HepG2 (cell line): ENCODE measurements around the gene WBP1. TPM values are rescaled to one million over a fixed set of nuclear protein-coding genes. Genes with fewer than 3 reads are reported as not detected.

Experiments used
- ATAC-seq: fragments of 200-7000 bp; cut with Tn5 transposase; 3 replicates; pipeline ENCODE4 v1.9.1; 2020; ENCODE audit warnings: mild to moderate bottlenecking, moderate library complexity
- BruUV-seq: library from RNA; stranded (reverse); fragments of 400-500 nt; replicated peaks from 2 replicates; lab custom pipeline; 2021; lab: Mats Ljungman, UMichigan
- CTCF ChIA-PET: fragments of 300-600 bp; formaldehyde crosslinking; extraction: SDS; loops from one replicate; lab custom pipeline; 2021; ENCODE audit warnings: low total read pairs, inconsistent platforms, low intra/inter-chr PET ratio; lab: Yijun Ruan, JAX
- POLR2A ChIA-PET: fragments of 350-600 bp; sonication (Branson Sonifier 250); formaldehyde crosslinking; loops from one replicate; lab custom pipeline; 2020; ENCODE audit warnings: antibody characterized with exemption, inconsistent platforms; lab: Yijun Ruan, JAX
- DNase-seq: peaks from one replicate; pipeline ENCODE4 v3.0.0-alpha.2; 2015; ENCODE audit warnings: low spot score
- FAIRE-seq: peaks from 3 replicates; lab custom pipeline; 2011; peaks lifted over from hg19 to GRCh38; lab: Jason Lieb, UNC
- H2AFZ ChIP-seq: one replicate; pipeline ENCODE4 v1.6.1; 2011; ENCODE audit warnings: low read length, inconsistent platforms
- H3K27ac ChIP-seq: fragments of 300-600 bp; 3 replicates; pipeline ENCODE4 v1.8.0; 2011; ENCODE audit warnings: mixed run types, mild to moderate bottlenecking, mixed read lengths, low read length, inconsistent platforms; ENCODE audit not compliant: insufficient read depth; ENCODE audit errors: extremely low read length
- H3K27me3 ChIP-seq, 2 experiments: fragments of 200-600 bp in 1 of 2; 2 replicates in 1 of 2; 3 replicates in 1 of 2; pipeline versions ENCODE4 v1.6.0 to v1.8.0; 2011; ENCODE audit warnings: low read length in 2 of 2, mild to moderate bottlenecking in 2 of 2, moderate library complexity in 2 of 2, inconsistent platforms in 1 of 2; ENCODE audit not compliant: insufficient read depth in 2 of 2, control insufficient read depth in 1 of 2
- H3K36me3 ChIP-seq, 2 experiments: fragments of 200-600 bp in 1 of 2; replicated peaks in 1 of 2; 2 replicates in 1 of 2; 3 replicates in 1 of 2; pipeline versions ENCODE4 v1.5.1 to v1.8.0; 2011; ENCODE audit warnings: low read length in 2 of 2, inconsistent platforms in 1 of 2; ENCODE audit not compliant: insufficient read depth in 2 of 2, control insufficient read depth in 1 of 2
- H3K4me1 ChIP-seq: 2 replicates; pipeline ENCODE4 v1.5.1; 2012; ENCODE audit warnings: low read length, inconsistent platforms; ENCODE audit not compliant: insufficient read depth
- H3K4me2 ChIP-seq: 2 replicates; pipeline ENCODE4 v1.6.0; 2011; ENCODE audit warnings: low read depth, low read length, inconsistent platforms
- H3K4me3 ChIP-seq, 3 experiments: fragments of 200-600 bp in 1 of 3; sonication (generic), shearing (Covaris generic) in 1 of 3; replicated peaks in 1 of 3; 2 replicates each; pipeline ENCODE4 v1.5.1; 2011 to 2016; ENCODE audit warnings: low read length in 3 of 3, inconsistent platforms in 2 of 3, low read depth in 2 of 3, mild to moderate bottlenecking in 2 of 3, control low read depth in 1 of 3, mixed read lengths in 1 of 3; ENCODE audit not compliant: insufficient read depth in 1 of 3
- H3K79me2 ChIP-seq: one replicate; pipeline ENCODE4 v1.6.1; 2011; ENCODE audit warnings: low read length, inconsistent platforms; ENCODE audit not compliant: insufficient read depth
- H3K9ac ChIP-seq: 2 replicates; pipeline ENCODE4 v1.6.0; 2011; ENCODE audit warnings: mild to moderate bottlenecking, low read depth, low read length, inconsistent platforms; ENCODE audit not compliant: insufficient read depth
- H3K9me3 ChIP-seq: 2 replicates; pipeline ENCODE4 v1.5.1; 2012; ENCODE audit warnings: mild to moderate bottlenecking, low read length
- H4K20me1 ChIP-seq: 2 replicates; pipeline ENCODE4 v1.6.0; 2011; ENCODE audit warnings: inconsistent platforms, mild to moderate bottlenecking, low read length, moderate library complexity; ENCODE audit not compliant: insufficient read depth
- FOXA3 ChIP-seq: IDR thresholded peaks from 2 replicates; pipeline ENCODE4 v1.6.1; 2016; ENCODE audit warnings: missing genetic modification reagents, missing compliant biosample characterization
- HNRNPL ChIP-seq: fragments of 200-400 bp; formaldehyde crosslinking; IDR thresholded peaks from 2 replicates; pipeline ENCODE4 v1.6.1; 2017; ENCODE audit warnings: mild to moderate bottlenecking, low read depth, low read length
- SALL1 ChIP-seq: sonication (generic); formaldehyde crosslinking; IDR thresholded peaks from 2 replicates; pipeline ENCODE4 v1.8.0; 2022; ENCODE audit warnings: mild to moderate bottlenecking, missing genetic modification reagents
- SP140L ChIP-seq: sonication (generic); formaldehyde crosslinking; IDR thresholded peaks from 2 replicates; pipeline ENCODE4 v1.4.0; 2020; ENCODE audit warnings: missing genetic modification reagents, borderline replicate concordance
- ZNF138 ChIP-seq: sonication (generic); formaldehyde crosslinking; IDR thresholded peaks from 2 replicates; pipeline ENCODE4 v1.5.0; 2020; ENCODE audit warnings: mild to moderate bottlenecking, low read depth, missing genetic modification reagents
- ZNF496 ChIP-seq: sonication (generic); formaldehyde crosslinking; IDR thresholded peaks from 2 replicates; pipeline ENCODE4 v1.8.1; 2023; ENCODE audit warnings: mild to moderate bottlenecking, moderate library complexity, missing genetic modification reagents; ENCODE audit not compliant: insufficient replicate concordance
- ZNF501 ChIP-seq: sonication (generic); formaldehyde crosslinking; IDR thresholded peaks from 2 replicates; pipeline ENCODE4 v1.5.1; 2020; ENCODE audit warnings: mild to moderate bottlenecking, moderate library complexity, missing genetic modification reagents
- ZNF83 ChIP-seq: sonication (generic); formaldehyde crosslinking; IDR thresholded peaks from 2 replicates; pipeline ENCODE4 v1.4.0; 2020; ENCODE audit warnings: missing genetic modification reagents, mild to moderate bottlenecking, borderline replicate concordance
- ZNF879 ChIP-seq: sonication (generic); formaldehyde crosslinking; IDR thresholded peaks from 2 replicates; pipeline ENCODE4 v1.8.1; 2023; ENCODE audit warnings: missing genetic modification reagents
- WGBS: methylation state at CpG from one replicate; pipeline ENCODE4 v1.1.6; 2017; ENCODE audit warnings: low lambda C conversion rate; 5-methylcytosine and 5-hydroxymethylcytosine counted together
- in situ Hi-C: cut with HindIII; loops from 2 replicates; pipeline ENCODE4 v1.10.0; 2017; ENCODE audit warnings: low pct_unique_long_range_greater_than_20kb; ENCODE audit not compliant: extremely low pct_ligation_motif_present
- intact Hi-C: fragments of 100-400 bp; cut with micrococcal nuclease; formaldehyde crosslinking; loops from one replicate; pipeline ENCODE4 v1.10.0; 2022; ENCODE audit not compliant: unreplicated experiment
- polyA plus RNA-seq, 8 experiments: library from polyadenylated mRNA; depleted of rRNA in 3 of 8; stranded (reverse) in 7 of 8; unstranded in 1 of 8; fragments of >200 nt; fragmentation: Illumina TruSeq in 4 of 8; extraction: Trizol in 4 of 8; gene quantifications; 2 replicates each; pipeline versions ENCODE4 v1.2.1 to v1.2.3, GENCODE V29; 2011 to 2016; ENCODE audit warnings: low read depth in 4 of 8, missing spikeins in 1 of 8, mixed read lengths in 1 of 8; ENCODE audit not compliant: insufficient read depth in 1 of 8
- total RNA-seq, 5 experiments: library from RNA; depleted of rRNA; stranded (reverse); fragments of >200 nt; fragmentation: Illumina TruSeq; extraction: Trizol; gene quantifications; 2 replicates each; pipeline ENCODE4 v1.2.3, GENCODE V29; 2016; ENCODE audit warnings: low read depth in 1 of 5
- TF ChIP-seq, protein P1 (sequence below): sonication (generic); formaldehyde crosslinking; IDR thresholded peaks from 2 replicates; pipeline ENCODE4 v1.8.0; 2022; ENCODE audit warnings: missing genetic modification reagents, mild to moderate bottlenecking, inconsistent platforms, borderline replicate concordance
- TF ChIP-seq, protein P2 (sequence below): sonication (generic); formaldehyde crosslinking; IDR thresholded peaks from 2 replicates; pipeline ENCODE4 v1.4.0; 2020; ENCODE audit warnings: mild to moderate bottlenecking, missing genetic modification reagents
- TF ChIP-seq, protein P3 (sequence below): sonication (generic); formaldehyde crosslinking; IDR thresholded peaks from 2 replicates; pipeline ENCODE4 v1.8.1; 2022; ENCODE audit warnings: low read depth, mild to moderate bottlenecking, missing genetic modification reagents

The WBP1 gene
- total and polyA plus RNA-seq, 2 of the 13 experiments (the other 11 are each of a cell fraction or from before 2014, with no cell fraction given) = 38.8 to 85.7 TPM

DNA sequence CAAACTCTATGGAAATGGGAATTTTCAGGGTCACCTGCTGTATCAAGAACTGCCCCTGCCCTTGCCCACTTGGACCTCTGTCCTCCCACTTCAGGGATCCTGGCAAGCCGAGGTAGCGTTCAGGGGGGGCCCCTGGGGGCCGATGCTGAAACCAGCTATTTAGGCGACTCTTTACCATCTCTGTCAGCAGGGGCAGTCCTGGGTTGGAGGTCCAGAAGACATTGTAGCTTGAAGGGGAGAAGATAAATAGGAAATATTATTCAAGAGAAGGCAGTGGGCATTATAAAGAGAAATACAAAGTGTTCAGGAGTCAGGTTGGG is 4.5 kb downstream of the WBP1 start:
- 97% methylated on average over 4 of the region's 4 CpGs for WGBS
- intact Hi-C loops = no loop called here
- FAIRE-seq = no peak
- H3K4me3 ChIP-seq = no peak overlapping the region
- H3K36me3 ChIP-seq = peaks cover 1 to 24% of the 10 kb centered on the region in 2 experiments
- CTCF ChIA-PET = no interaction called here
- peaks cover 4% of the 10 kb centered on the region; the same call in 1 of the 2 replicates for H4K20me1 ChIP-seq
- TF ChIP-seq SP140L (CRISPR knock-in tag) (no peak), ZNF138 (CRISPR knock-in tag) (no peak), ZNF879 (CRISPR knock-in tag) (no peak)
- no peak overlapping the region for H3K9ac ChIP-seq
- no peaks in the 10 kb centered on the region; a peak in 1 of 5 replicates for H3K27me3 ChIP-seq
- peak overlapping the region; percentile 1 for H3K27ac ChIP-seq
- peaks cover 36% of the 10 kb centered on the region for H3K79me2 ChIP-seq
- peaks cover 39% of the 10 kb centered on the region for H3K4me1 ChIP-seq
- no peak overlapping the region for H2AFZ ChIP-seq
- no peak for DNase-seq
- BruUV-seq = no TSS peak
- in situ Hi-C loops = no loop called here
- no peak for ATAC-seq
- POLR2A ChIA-PET = no interaction called here
- H3K4me2 ChIP-seq = no peak overlapping the region
- no peaks in the 10 kb centered on the region for H3K9me3 ChIP-seq

DNA sequence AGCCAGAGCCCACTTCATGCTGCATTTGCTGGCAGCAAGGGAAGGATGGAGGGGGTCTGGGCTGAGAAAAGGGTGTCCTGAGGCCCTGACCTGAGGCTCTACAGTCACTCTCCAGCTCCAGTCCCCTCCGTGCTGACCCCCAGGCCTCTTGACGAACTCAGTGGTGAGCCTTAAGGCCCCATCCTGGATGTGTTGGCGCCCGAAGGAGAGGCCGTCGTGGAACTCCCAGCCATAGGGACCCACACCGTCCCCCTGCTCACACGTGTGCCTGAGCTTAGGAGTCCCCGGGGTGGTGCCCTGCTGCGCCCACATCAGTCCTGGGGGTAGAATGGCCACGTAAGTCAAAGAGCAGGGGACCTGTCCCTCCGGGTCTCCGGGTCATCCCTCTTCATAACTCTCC is 6.2 kb downstream of the WBP1 start:
- BruUV-seq = no TSS peak
- POLR2A ChIA-PET = interaction anchor here (1.2 to 3.9 kb wide), 4 partner anchors 17 to 35 kb away, joined by 3 to 21 read pairs (median 8); partner anchors contain the start of genes CCDC142 and TTC31
- TF ChIP-seq, protein P1, sequence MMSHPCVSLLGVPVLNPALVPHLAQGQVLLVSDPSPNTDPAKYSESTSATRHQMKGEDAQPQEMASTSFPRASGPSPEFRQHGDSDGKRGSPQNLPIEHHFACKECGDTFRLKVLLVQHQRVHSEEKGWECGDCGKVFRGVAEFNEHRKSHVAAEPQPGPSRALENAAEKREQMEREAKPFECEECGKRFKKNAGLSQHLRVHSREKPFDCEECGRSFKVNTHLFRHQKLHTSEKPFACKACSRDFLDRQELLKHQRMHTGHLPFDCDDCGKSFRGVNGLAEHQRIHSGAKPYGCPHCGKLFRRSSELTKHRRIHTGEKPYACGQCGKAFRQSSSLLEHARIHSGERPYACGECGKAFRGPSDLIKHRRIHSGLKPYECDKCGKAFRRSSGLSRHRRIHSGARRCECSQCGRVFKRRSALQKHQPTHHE = 0 out of 2 replicates have a peak, but pooled peaks have one; percentile 13
- TF ChIP-seq ZNF83 (CRISPR knock-in tag) (no peak), FOXA3 (CRISPR knock-in tag) (no peak), SALL1 (CRISPR knock-in tag) (no peak), ZNF501 (CRISPR knock-in tag) (no peak), ZNF496 (no peak), HNRNPL (no peak)
- TF ChIP-seq, protein P2, sequence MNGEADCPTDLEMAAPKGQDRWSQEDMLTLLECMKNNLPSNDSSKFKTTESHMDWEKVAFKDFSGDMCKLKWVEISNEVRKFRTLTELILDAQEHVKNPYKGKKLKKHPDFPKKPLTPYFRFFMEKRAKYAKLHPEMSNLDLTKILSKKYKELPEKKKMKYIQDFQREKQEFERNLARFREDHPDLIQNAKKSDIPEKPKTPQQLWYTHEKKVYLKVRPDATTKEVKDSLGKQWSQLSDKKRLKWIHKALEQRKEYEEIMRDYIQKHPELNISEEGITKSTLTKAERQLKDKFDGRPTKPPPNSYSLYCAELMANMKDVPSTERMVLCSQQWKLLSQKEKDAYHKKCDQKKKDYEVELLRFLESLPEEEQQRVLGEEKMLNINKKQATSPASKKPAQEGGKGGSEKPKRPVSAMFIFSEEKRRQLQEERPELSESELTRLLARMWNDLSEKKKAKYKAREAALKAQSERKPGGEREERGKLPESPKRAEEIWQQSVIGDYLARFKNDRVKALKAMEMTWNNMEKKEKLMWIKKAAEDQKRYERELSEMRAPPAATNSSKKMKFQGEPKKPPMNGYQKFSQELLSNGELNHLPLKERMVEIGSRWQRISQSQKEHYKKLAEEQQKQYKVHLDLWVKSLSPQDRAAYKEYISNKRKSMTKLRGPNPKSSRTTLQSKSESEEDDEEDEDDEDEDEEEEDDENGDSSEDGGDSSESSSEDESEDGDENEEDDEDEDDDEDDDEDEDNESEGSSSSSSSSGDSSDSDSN (CRISPR knock-in tag) = no peak
- TF ChIP-seq, protein P3, sequence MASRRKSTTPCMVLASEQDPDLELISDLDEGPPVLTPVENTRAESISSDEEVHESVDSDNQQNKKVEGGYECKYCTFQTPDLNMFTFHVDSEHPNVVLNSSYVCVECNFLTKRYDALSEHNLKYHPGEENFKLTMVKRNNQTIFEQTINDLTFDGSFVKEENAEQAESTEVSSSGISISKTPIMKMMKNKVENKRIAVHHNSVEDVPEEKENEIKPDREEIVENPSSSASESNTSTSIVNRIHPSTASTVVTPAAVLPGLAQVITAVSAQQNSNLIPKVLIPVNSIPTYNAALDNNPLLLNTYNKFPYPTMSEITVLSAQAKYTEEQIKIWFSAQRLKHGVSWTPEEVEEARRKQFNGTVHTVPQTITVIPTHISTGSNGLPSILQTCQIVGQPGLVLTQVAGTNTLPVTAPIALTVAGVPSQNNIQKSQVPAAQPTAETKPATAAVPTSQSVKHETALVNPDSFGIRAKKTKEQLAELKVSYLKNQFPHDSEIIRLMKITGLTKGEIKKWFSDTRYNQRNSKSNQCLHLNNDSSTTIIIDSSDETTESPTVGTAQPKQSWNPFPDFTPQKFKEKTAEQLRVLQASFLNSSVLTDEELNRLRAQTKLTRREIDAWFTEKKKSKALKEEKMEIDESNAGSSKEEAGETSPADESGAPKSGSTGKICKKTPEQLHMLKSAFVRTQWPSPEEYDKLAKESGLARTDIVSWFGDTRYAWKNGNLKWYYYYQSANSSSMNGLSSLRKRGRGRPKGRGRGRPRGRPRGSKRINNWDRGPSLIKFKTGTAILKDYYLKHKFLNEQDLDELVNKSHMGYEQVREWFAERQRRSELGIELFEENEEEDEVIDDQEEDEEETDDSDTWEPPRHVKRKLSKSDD (CRISPR knock-in tag) = no peak

More for the DNA sequence above, 6.2 kb downstream of the WBP1 start:
- Histone ChIP-seq H3K9ac (peak overlapping the region; percentile 96), H3K4me1 (peaks cover 36% of the 10 kb centered on the region), H4K20me1 (peaks cover 4% of the 10 kb centered on the region; the same call in 1 of the 2 replicates), H3K27ac (peak overlapping the region; percentile 89), H3K4me2 (peak overlapping the region; percentile 92), H3K4me3 (peak overlapping the region; percentile 74 to 92 (median 83)), H3K79me2 (peaks cover 29% of the 10 kb centered on the region), H3K9me3 (no peaks in the 10 kb centered on the region), H2AFZ (no peak overlapping the region), H3K36me3 (peaks cover 1 to 24% of the 10 kb centered on the region in 2 experiments), H3K27me3 (no peaks in the 10 kb centered on the region; a peak in 1 of 5 replicates)
- WGBS = 0% methylated on average over 7 of the region's 13 CpGs
- DNase-seq = no peak
- in situ Hi-C loops = no loop called here
- intact Hi-C loops = loop anchor here (2.0 kb wide), 1 partner anchor 40 kb away; no protein-coding TSS in a partner anchor
- peak; percentile 20 for ATAC-seq
- no peak for FAIRE-seq
- CTCF ChIA-PET = interaction anchor here (1.2 kb wide), 1 partner anchor 19 kb away, joined by 5 read pairs; the partner anchor contains the start of genes CCDC142 and TTC31
